ENCODE results near the gene CRYGB.
"Not testable (repeated sequence)": the region's sequence is repeated elsewhere in the genome, so short reads cannot be mapped to it uniquely, and the experiment has no call there.

CRYGB gene

DNA sequence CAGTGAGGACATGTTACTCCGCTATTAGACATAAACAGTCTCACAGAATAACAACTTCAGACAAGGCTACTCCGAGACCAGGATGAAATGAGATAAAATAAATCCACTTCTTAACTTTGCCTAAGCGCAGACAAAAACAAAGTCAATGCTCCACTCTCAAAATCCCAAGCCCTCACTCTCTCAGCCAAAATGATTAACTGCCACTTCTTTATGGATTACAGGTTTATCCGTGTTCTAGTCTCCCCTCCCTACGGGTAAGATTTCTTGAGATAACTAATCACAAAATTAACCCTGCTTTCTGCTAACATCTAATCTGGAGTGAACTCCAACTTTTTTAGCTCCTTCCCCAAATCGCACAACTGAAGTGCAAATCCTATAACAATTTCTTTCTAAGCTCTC, 15.2 kb downstream of the CRYGB start:
- TF ChIP-seq, protein P1, sequence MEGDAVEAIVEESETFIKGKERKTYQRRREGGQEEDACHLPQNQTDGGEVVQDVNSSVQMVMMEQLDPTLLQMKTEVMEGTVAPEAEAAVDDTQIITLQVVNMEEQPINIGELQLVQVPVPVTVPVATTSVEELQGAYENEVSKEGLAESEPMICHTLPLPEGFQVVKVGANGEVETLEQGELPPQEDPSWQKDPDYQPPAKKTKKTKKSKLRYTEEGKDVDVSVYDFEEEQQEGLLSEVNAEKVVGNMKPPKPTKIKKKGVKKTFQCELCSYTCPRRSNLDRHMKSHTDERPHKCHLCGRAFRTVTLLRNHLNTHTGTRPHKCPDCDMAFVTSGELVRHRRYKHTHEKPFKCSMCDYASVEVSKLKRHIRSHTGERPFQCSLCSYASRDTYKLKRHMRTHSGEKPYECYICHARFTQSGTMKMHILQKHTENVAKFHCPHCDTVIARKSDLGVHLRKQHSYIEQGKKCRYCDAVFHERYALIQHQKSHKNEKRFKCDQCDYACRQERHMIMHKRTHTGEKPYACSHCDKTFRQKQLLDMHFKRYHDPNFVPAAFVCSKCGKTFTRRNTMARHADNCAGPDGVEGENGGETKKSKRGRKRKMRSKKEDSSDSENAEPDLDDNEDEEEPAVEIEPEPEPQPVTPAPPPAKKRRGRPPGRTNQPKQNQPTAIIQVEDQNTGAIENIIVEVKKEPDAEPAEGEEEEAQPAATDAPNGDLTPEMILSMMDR (IDR thresholded peaks at IDR 0.05; ENCODE audit: low read depth, low read length, missing control alignments): no peak
- in situ Hi-C loops (cut with HindIII; ENCODE audit: low pct_ligation_motif_present, low sequenced_read_pairs): no loop called here
- Histone ChIP-seq H3K27ac (no peak overlapping the region), H3K27me3 (replicated peaks) (no peaks in the 10 kb centered on the region), H3K4me3 (ENCODE audit: low read depth, low read length) (no peak overlapping the region), H3K36me3 (replicated peaks) (no peaks in the 10 kb centered on the region)
- no peak for DNase-seq

GRCh38 chr2:208129744-208130711, 15.9 kb downstream of the CRYGB start, which contains the start of gene CRYGC:
Gene CRYGC, minus strand, starts transcription at chr2:208129828. Its CDS starts 36 bp downstream, at chr2:208129792.
- no peaks in the 10 kb centered on the region for H3K36me3 ChIP-seq (replicated peaks)
- DNase-seq: no peak
- no peaks in the 10 kb centered on the region for H3K27me3 ChIP-seq (replicated peaks)
- in situ Hi-C loops (cut with HindIII; ENCODE audit: low pct_ligation_motif_present, low sequenced_read_pairs): no loop called here
- no peak within 1 kb of the TSS for H3K27ac ChIP-seq
- H3K4me3 ChIP-seq (ENCODE audit: low read depth, low read length): no peak within 1 kb of the TSS
- TF ChIP-seq, protein P1 (IDR thresholded peaks at IDR 0.05; ENCODE audit: low read depth, low read length, missing control alignments): no peak

GRCh38 chr2:208128136-208128535, 17.8 kb downstream of the CRYGB start:
- in situ Hi-C loops (cut with HindIII; ENCODE audit: low pct_ligation_motif_present, low sequenced_read_pairs): no loop called here
- no peaks in the 10 kb centered on the region for H3K36me3 ChIP-seq (replicated peaks)
- TF ChIP-seq, protein P1 (IDR thresholded peaks at IDR 0.05; ENCODE audit: low read depth, low read length, missing control alignments): no peak
- no peak overlapping the region for H3K4me3 ChIP-seq (ENCODE audit: low read depth, low read length)
- no peaks in the 10 kb centered on the region for H3K27me3 ChIP-seq (replicated peaks)
- H3K27ac ChIP-seq: no peak overlapping the region
- no peak for DNase-seq

DNA sequence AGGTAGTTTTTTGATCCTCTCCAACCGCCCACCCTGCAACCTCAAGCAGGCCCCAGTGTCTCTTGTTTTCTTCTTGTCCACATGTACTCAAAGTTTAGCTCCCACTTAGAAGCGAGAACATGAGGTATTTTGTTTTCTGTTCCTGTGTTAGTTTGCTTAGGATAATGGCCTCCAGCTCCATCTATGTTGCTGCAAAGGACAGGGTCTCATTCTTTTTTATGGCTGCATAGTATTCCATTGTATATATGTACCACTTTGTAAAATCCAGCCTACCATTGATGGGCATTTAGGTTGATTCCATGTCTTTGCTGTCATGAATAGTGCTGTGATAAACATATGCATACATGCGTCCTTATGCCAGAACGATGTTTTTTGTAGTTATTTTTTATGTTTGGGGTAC, 18.9 kb downstream of the CRYGB start:
- no peak overlapping the region for H3K27ac ChIP-seq
- TF ChIP-seq, protein P1 (IDR thresholded peaks at IDR 0.05; ENCODE audit: low read depth, low read length, missing control alignments): no peak
- in situ Hi-C loops (cut with HindIII; ENCODE audit: low pct_ligation_motif_present, low sequenced_read_pairs): no loop called here
- H3K4me3 ChIP-seq (ENCODE audit: low read depth, low read length): no peak overlapping the region
- H3K36me3 ChIP-seq (replicated peaks): no peaks in the 10 kb centered on the region
- no peak for DNase-seq
- no peaks in the 10 kb centered on the region for H3K27me3 ChIP-seq (replicated peaks)

- in situ Hi-C loops (cut with HindIII; ENCODE audit: low pct_ligation_motif_present, low sequenced_read_pairs): no loop called here
- Histone ChIP-seq H3K27me3 (replicated peaks) (no peaks in the 10 kb centered on the region), H3K36me3 (replicated peaks) (no peaks in the 10 kb centered on the region), H3K27ac (no peak overlapping the region), H3K4me3 (ENCODE audit: low read depth, low read length) (no peak overlapping the region)
- no peak for DNase-seq
- TF ChIP-seq, protein P1 (IDR thresholded peaks at IDR 0.05; ENCODE audit: low read depth, low read length, missing control alignments): no peak
Measured at GRCh38 chr2:208125251-208125650, 20.7 kb downstream of the CRYGB start.

DNA sequence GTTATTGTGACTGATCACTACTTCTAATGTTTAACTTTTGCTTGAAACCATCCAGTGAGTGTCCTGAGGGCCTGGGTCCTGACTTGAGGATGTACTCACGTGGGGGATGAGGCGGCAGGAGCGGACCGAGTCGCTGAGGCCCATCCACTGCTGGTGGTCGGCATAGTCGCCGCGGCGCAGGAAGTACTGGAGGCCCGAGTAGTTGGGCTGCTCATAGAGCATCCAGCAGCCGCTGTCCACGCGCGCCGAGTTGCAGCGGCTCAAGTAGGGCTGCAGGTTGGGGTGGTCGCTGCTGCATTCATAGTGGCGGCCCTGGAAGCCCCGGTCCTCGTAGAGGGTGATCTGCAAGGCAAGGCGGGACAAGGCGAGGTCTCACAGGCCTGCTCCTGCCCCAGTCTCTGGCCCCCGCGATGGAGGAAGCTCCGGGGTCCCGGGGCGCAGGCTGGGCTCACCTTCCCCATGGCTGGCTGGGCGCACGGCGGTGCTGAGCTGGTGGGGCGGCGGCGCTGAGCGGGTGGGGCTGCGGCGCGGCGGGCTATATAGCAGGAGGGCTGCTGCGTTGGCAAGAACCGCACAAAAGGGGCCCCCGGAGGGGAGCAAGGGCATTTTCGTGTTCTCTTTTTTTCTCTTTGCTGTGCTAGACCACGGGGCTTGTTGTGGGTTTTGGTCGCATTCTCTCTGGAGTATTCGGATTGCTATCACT, 21.8 kb downstream of the CRYGB start, which contains the start of gene CRYGD:
TSS of gene CRYGD (minus strand) at position 512 of the 703 bp plus-strand sequence. CDS start at position 461, 51 bp downstream.
- in situ Hi-C loops (cut with HindIII; ENCODE audit: low pct_ligation_motif_present, low sequenced_read_pairs); H3K36me3 ChIP-seq (replicated peaks); H3K27me3 ChIP-seq (replicated peaks); DNase-seq; H3K27ac ChIP-seq: not testable (repeated sequence)
- H3K4me3 ChIP-seq (ENCODE audit: low read depth, low read length): peak within 1 kb of the TSS; percentile 35
